Measurements from ENCODE around the gene ZNF608. TPM values are rescaled to one million over a fixed set of nuclear protein-coding genes. Genes with fewer than 3 reads are reported as not detected.

The ZNF608 gene
- total RNA-seq, 1 donor from 2014 or later, result 116 TPM

DNA sequence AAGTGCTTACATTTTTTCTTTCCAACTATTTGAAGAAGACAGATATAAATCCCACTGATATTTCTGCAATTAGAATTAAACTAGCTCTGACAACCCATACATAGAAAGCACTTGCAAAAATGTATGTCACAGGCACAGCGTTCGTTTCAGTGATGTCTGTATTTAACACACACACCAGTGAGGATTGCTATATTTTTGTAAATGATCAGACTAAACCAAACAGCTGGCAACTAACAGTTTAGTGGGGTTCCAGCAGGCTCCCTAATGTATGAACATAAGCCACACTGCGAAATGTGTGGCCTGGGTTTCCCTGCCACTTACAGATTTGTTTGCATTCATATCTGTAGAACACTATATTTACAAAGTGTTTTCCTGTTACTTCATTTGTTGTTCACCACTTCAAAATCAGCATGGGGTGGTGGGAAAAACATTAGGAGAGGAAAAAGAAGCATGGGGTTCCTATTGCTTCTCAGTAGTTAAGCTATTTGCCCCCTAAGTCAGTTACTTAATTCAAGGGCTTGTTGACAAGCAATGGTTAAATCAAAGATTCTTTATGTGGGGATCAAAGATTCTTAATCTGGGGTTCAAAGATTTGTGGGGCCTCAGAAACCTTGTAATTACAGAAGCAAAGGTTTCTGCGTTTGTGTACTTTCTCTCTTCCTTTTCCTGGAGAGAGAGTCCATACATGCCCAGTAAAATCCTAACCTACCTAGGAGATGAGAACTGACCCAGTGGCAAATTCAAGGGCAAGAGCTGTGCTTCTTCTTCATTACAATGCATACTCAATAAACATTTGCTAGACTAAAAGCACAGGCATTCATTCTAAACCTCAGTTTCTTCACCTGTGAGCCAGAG, 27.1 kb downstream of the ZNF608 start:
- no peak for DNase-seq (ENCODE audit: low read depth)

DNA sequence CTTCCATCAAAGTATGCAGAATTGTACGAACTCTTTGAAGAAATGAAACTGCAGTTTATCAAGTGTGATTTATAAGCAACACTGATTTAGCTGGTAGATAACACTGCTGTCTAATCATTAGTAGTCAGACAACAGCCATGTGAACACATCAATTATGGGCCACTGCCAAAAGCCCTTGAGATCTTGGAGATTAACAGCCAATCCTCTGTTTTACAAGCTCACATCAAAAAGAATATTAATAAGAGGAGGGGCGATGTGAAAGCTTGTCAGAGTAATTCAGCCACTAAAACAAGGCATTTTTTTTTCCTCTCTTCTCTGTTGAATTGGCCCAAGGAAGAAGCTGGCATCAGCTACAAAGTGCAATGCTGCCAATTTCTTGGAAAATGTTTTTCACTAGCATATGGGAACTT, 28.1 kb downstream of the ZNF608 start:
- DNase-seq (ENCODE audit: low read depth), result no peak

DNA sequence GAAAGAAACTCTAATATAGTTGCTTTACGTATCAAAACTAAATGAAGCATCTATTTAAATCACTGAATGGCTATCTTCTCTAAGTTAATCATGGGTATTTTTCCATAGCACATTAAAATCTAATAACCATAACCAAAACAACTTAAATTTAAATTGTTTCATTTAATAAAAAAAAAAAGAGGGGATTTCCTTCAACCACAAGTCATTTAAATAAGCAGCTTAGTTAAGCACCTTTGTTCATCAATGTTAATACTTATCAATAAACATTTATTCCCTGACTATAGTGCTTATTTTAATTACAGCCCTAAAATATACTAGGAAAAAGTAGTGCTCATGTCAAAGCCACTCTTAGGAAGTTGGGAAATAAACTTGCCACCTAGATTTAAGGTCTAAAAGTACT, 30.3 kb downstream of the ZNF608 start:
- DNase-seq (ENCODE audit: low read depth), result no peak

- DNase-seq (ENCODE audit: low read depth), result no peak
Measured at GRCh38 chr5:124714910-124715309, 31.5 kb downstream of the ZNF608 start.

DNA sequence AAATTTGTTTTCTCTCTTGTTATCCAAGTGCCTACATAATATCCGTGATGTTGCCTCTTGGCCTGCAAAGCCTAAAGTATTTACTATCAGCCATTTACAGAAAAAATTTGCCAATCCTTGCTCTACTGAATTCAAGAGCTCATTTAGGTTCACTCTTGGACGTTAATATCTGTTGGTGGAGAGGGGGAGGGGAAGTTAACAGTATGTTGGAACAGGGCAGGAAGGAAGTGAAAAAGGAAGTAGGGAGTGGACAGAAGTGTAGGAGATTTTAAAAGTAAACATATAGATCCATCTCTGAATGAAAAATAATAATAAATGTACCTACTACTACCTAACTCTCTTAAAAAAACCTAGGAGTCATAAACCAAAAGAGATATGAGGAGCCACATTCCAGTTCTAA, 32.8 kb downstream of the ZNF608 start:
- no peak for DNase-seq (ENCODE audit: low read depth)

DNA sequence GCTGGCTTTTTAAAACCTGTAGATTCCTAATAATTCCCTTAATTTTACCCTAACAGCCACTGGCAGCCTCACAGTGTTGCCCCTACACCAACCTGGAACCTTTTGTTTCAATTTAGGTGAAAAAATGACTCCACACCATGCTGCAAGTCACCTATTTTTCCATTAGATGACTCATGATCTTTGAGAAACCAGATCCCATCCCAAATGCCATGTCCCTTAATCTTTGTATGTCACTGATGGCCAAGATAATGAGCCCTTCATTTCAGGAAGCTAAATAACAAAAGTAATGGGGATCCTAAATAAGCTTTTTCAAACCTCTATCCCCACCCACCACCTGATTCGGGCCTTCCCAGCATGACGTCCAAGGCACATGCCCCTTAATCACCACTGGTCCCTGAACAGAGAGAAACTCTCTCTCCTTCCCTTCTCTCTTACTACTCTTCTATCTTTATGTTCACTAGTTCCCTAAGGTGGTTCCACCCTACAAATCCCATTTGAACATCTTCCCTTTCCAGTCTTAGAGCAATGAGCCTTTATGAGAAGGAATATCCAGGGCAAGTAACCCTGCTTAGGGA, 33.6 kb downstream of the ZNF608 start:
- no peak for DNase-seq (ENCODE audit: low read depth)

DNA sequence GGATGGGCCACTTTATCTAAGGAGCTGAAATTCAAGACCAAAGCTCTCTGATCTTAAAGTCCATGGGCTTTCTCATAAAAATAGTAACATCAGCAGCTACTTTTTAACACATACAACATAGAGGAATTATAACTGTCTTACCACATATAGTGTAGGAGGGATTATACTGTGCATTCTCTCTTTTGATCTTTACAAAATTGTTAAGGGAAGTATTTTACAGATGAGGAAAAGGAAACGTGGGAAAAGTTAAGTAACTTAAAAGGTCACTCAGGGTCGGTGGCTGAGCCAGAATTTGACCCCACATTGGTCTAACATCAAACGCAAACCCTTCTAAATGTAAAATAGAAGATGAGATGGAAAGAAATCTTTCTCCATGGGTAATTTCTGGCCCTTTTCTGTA, 38.4 kb downstream of the ZNF608 start:
- DNase-seq (ENCODE audit: low read depth), result no peak

GRCh38 chr5:124707520-124707919, 38.9 kb downstream of the ZNF608 start:
- no peak for DNase-seq (ENCODE audit: low read depth)

DNA sequence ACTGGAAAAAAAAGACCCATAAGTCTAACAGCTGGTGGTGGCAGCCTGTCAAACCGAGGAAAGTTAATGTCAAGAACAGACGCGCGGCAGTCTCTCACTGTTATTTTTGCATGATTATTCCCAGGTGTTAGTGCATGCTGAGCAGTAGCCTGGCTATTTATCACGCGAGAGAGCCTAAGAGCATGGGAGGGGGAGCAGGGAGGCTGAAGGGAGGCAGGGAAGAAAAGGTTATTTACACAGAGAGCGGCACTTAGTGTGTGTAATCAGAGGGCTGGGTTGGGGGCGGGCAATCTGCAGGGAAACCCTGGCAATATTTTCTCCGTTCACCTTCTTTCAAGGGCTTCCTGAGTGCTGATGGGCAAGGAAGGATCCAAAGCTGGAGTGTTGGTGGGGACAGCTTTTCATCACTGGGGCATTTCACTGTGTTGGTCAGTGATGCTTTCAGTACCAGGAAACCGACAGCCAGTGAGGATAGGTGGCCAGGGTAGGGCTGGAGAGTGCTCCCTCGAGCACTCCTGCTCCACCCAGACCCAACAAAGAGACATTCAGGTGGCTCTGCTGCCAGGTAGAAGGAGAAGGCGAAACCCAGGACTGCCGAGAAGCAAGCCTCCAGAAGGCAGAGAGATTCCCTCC, 39.6 kb downstream of the ZNF608 start:
- DNase-seq (ENCODE audit: low read depth), result no peak

DNA sequence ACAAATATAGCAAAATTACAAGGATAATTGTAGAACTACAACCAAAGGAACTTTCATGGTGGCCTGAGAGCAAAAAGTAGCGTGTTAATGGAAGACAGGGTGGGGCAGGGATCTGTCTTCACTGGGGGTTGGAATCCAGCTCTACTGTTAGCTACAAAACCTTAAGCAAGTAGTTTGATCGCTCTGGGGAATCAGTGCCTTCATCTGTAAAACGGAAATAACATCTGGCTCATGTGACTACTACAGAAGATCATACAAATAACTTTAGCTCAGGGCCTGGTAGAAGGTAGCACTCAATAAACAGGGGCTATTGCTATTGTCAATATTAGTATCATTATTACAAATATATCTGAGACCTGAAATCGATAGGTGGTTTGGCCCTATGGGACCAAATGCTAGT, 40.4 kb downstream of the ZNF608 start:
- no peak for DNase-seq (ENCODE audit: low read depth)

- DNase-seq (ENCODE audit: low read depth), result no peak
Measured at GRCh38 chr5:124705577-124705976, 40.9 kb downstream of the ZNF608 start.

- DNase-seq (ENCODE audit: low read depth), result no peak
Measured at GRCh38 chr5:124704594-124705284, 41.7 kb downstream of the ZNF608 start.

DNA sequence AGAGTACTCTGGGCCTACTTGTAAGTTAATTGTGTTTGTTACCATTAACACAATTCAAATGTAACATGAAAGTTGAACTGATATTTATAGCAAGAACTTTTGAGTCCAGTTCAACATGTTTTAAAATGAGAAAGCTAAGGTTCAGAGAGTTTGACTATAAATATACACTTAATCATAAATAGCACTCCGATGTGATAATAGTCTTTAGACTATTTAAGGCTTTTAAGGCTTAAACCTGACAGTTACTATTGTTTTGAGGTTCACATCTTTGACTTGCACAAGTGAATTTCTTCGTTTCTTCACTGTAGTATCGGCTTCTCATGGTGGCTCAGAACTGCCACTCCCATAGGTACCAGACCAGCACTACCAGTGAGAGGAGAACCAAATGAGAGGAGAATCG, 42.4 kb downstream of the ZNF608 start:
- DNase-seq (ENCODE audit: low read depth), result no peak

GRCh38 chr5:124702525-124702924, 43.9 kb downstream of the ZNF608 start:
- peak; percentile 35 for DNase-seq (ENCODE audit: low read depth)

- DNase-seq (ENCODE audit: low read depth), result no peak
Measured at GRCh38 chr5:124701873-124702425, 44.5 kb downstream of the ZNF608 start.

DNA sequence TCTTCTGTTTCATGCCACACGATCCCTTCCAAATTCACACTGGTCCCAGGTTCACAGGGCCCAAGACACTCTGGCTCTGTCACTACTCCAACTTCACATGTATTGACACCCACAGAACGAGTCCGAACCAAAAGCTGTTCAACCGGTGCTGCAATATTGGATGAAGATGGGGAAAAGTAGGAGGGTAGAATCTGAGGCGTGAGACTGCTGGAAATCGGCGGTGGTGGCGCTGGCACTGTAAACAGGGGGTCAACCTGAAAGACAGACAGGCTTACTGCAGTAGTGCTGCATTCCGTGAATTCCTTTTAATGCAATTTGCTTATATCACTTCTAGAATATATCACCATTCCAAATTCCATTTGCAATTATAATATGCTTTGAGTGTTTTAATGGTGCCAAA, 45.4 kb downstream of the ZNF608 start:
- DNase-seq (ENCODE audit: low read depth), result no peak

DNA sequence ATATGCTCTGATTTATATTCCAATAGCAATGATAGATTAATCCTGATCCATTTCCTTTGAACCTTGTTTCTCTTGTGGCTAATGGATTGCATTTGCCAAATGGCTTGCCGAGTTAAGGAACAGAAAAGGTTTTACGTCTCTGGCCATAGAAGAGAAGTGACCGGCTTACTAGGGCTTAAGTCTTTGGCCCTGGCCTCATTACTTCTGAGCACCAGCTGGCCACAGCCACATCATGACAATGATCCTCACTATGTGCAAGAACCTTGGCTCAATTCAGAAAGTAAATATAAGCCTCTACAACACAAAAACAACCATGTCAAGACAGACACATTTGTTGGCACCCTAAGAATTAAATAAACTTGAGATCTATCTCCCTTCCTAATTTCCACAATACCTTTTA, 46.1 kb downstream of the ZNF608 start:
- DNase-seq (ENCODE audit: low read depth), result no peak

GRCh38 chr5:124698770-124699169, 47.7 kb downstream of the ZNF608 start:
- DNase-seq (ENCODE audit: low read depth), result no peak

- DNase-seq (ENCODE audit: low read depth), result peak; percentile 87
Measured at GRCh38 chr5:124697933-124698591, 48.4 kb downstream of the ZNF608 start.

- DNase-seq (ENCODE audit: low read depth), result no peak
Measured at GRCh38 chr5:124697501-124697900, 48.9 kb downstream of the ZNF608 start.

DNA sequence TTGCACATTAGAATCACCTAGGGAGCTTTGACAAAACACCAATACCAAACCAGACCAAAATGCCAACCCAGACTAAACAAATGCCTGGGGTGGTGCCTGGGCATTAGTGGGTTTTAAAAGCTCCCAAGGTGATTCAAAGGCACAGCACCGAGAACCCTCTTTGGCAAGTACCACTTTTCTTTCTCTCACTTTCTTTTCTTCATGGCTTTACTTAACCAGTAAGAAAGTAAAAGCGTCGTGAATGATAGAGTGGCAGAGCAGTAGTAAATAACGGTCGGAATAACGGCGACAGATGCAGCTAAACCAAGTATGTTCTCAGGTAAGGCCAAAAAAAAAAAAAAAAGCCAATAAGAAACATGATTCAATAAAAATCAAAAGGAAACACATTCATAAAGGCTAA, 49.5 kb downstream of the ZNF608 start:
- no peak for DNase-seq (ENCODE audit: low read depth)

All from renal cortical epithelial cell (primary cell).